Activated CD4-positive, CD25-positive, alpha-beta regulatory T cell treated with anti-CD3 and anti-CD28 coated beads, Interleukin-2, amount 50 U/mL, for 72 hours (primary cell): ENCODE measurements around the gene TAS2R46.
"Not testable (repeated sequence)": the region's sequence is repeated elsewhere in the genome, so short reads cannot be mapped to it uniquely, and the experiment has no call there.

Experiments
- DNase-seq: peaks from one replicate; pipeline ENCODE4 v3.0.0; 2021

TAS2R46 gene

GRCh38 chr12:11033959-11034358, 28.1 kb downstream of the TAS2R46 start:
- DNase-seq: not testable (repeated sequence)

DNA sequence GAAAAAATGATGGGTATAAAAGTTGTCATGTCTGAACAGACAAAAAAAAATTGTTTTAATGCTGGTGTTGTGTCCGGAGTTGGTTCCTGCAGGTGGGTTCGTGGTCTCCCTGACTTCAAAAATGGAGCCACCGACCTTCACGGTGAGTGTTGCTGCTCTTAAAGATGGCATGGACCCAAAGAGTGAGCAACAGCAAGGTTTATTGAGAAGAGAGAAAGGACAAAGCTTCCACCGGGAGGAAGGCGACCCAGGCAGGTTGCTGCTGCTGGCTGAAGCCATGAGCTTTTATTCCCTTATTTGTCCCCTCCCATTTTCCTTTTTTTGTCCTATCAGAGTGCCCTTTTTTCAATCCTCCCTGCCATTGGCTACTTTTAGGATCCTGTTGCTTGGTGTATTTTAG, 30.8 kb downstream of the TAS2R46 start, which contains the start of gene TAS2R31:
Gene TAS2R31, minus strand, starts transcription at position 101 of the 400 bp plus-strand sequence. Its CDS starts 72 bp downstream, at position 29.
- no peak for DNase-seq

GRCh38 chr12:11026118-11026517, 36.0 kb downstream of the TAS2R46 start:
- DNase-seq: no peak

- no peak for DNase-seq
Measured at GRCh38 chr12:11023387-11023786, 38.7 kb downstream of the TAS2R46 start.

GRCh38 chr12:11022520-11022919, 39.6 kb downstream of the TAS2R46 start, which contains the start of gene TAS2R19:
TAS2R19 (minus strand) TSS chr12:11022620; CDS start chr12:11022571, 49 bp downstream.
- DNase-seq: no peak

DNA sequence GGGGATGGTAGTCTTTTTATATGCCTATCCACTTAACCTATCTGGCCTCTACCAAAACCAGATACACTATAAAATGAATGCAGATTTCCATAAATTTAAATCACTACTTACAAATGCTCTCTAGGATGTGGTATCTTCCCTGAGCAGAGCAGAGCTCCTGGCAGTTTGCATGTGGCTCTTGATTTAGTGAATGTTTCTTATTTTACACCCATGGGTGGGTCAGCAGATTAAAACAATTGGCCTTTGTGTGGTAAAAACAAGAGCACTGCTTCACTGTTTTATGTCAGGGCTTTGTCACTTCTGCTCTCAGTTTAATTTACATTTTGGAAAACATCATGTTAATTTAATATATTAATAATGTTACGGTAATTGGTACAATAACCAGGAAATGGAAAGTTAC, 45.2 kb downstream of the TAS2R46 start:
- DNase-seq: no peak

DNA sequence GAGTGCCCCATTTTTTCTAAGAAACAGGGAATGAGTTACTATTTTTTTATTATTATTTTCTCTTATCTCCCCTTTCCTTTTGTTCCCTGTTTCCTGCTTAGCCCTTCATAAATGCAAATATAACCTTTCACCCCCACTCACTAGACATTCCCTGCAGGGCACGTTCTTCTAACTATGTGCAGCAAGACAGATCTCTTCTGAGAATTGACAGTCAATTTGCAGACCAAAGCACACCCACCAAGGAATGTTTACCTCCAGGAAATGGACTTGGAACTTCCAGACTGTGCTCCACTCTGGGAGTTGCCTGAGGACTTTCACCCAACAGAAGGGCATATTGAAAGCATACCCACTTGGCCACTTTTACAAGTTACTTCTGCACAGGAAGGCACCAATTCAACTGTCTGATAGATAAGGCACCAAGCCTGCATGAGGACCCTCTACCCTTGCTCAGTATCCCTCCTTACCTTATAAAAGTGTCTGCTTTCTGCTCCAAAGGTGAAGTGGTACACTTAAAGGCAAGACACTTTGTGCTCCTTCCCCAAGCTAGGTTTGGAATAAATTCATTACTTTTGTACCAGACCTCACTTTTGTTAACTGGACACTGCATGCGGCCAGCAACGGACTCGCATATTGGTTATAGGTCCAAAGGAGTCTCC, 46.2 kb downstream of the TAS2R46 start:
- DNase-seq: no peak

GRCh38 chr12:11014234-11014633, 47.9 kb downstream of the TAS2R46 start:
- no peak for DNase-seq
